ENCODE data around the gene SMOC1.

SMOC1 gene

GRCh38 chr14:70018230-70018629, 139.0 kb downstream of the SMOC1 start:
- no peak for DNase-seq

GRCh38 chr14:70018713-70019211, 139.5 kb downstream of the SMOC1 start:
- no peak for DNase-seq

- DNase-seq, result no peak
Measured at GRCh38 chr14:70019695-70020094, 140.5 kb downstream of the SMOC1 start.

- no peak for DNase-seq
Measured at GRCh38 chr14:70020352-70021170, 141.3 kb downstream of the SMOC1 start.

- no peak for DNase-seq
Measured at GRCh38 chr14:70021548-70022220, 142.5 kb downstream of the SMOC1 start.

- no peak for DNase-seq
Measured at GRCh38 chr14:70022771-70023445, 143.7 kb downstream of the SMOC1 start.

GRCh38 chr14:70023871-70024270, 144.7 kb downstream of the SMOC1 start:
- DNase-seq, result no peak

GRCh38 chr14:70027785-70028428, 148.7 kb downstream of the SMOC1 start:
- DNase-seq, result peak; percentile 83

- no peak for DNase-seq
Measured at GRCh38 chr14:70029296-70030132, 150.3 kb downstream of the SMOC1 start.

GRCh38 chr14:70032016-70032415, 152.8 kb downstream of the SMOC1 start:
- no peak for DNase-seq

- DNase-seq, result peak; percentile 84
Measured at GRCh38 chr14:70032447-70032846, 153.2 kb downstream of the SMOC1 start.

- no peak for DNase-seq
Measured at GRCh38 chr14:70033116-70033515, 153.9 kb downstream of the SMOC1 start.

- DNase-seq, result no peak
Measured at GRCh38 chr14:70033561-70033960, 154.3 kb downstream of the SMOC1 start.

GRCh38 chr14:70034257-70034656, 155.0 kb downstream of the SMOC1 start:
- DNase-seq, result no peak

GRCh38 chr14:70036665-70037064, 157.4 kb downstream of the SMOC1 start:
- DNase-seq, result no peak

GRCh38 chr14:70043001-70043400, 163.8 kb downstream of the SMOC1 start:
- no peak for DNase-seq

GRCh38 chr14:70045310-70045709, 166.1 kb downstream of the SMOC1 start:
- DNase-seq, result no peak

GRCh38 chr14:70045844-70046535, 166.8 kb downstream of the SMOC1 start:
- DNase-seq, result peak; percentile 88

GRCh38 chr14:70047598-70048312, 168.5 kb downstream of the SMOC1 start:
- DNase-seq, result no peak

- DNase-seq, result no peak
Measured at GRCh38 chr14:70048313-70048654, 169.1 kb downstream of the SMOC1 start.

- no peak for DNase-seq
Measured at GRCh38 chr14:70049605-70050004, 170.4 kb downstream of the SMOC1 start.

Measured in islet precursor cell (in vitro differentiated cells).